Coronary artery (tissue), 2 donors: ENCODE measurements around the gene LY6G5C.

Experiments
- DNase-seq: peaks from one replicate; pipeline ENCODE4 v3.0.0-alpha.2; 2017; ENCODE audit warnings: low spot score
- H3K27ac ChIP-seq, 2 donors: fragments of 200-600 bp; sonication (generic); one replicate each; pipeline ENCODE4 v1.5.1; 2016 to 2019
- H3K4me3 ChIP-seq: fragments of 200-600 bp; sonication (generic); 2 replicates; pipeline ENCODE4 v1.5.1; 2016; ENCODE audit warnings: mild to moderate bottlenecking, moderate library complexity
- CTCF ChIP-seq: fragments of 200-600 bp; sonication (generic); IDR thresholded peaks from one replicate; pipeline ENCODE4 v1.5.1; 2019; ENCODE audit warnings: antibody characterized with exemption

The LY6G5C gene

GRCh38 chr6:31720196-31720770, 39.4 kb upstream of the LY6G5C start:
- DNase-seq = no peak
- Histone ChIP-seq H3K4me3 (no peak overlapping the region), H3K27ac (no peak overlapping the region)
- no peak for TF ChIP-seq CTCF

DNA sequence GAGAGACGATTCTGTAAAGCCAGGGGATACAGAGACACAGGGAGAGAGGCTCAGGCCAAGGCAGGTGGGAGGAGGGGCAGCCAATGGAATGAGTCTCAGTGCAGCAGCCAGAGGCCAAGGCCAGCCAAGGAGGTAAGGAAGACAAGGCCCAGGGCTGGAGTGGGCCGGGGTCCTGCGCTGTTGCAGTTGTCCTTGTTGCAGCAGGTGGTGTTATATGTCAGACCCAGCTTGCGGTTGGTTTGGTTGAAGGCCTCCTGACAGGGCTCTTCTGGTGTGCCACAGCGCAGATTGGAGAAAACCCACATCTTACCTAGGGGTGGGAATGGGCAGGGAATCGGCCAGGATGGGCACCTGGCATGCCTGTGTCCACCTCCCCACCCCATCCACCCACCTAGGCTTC, 38.1 kb upstream of the LY6G5C start:
- no peak for DNase-seq
- Histone ChIP-seq H3K4me3 (no peak overlapping the region), H3K27ac (no peak overlapping the region)
- no peak for TF ChIP-seq CTCF

DNA sequence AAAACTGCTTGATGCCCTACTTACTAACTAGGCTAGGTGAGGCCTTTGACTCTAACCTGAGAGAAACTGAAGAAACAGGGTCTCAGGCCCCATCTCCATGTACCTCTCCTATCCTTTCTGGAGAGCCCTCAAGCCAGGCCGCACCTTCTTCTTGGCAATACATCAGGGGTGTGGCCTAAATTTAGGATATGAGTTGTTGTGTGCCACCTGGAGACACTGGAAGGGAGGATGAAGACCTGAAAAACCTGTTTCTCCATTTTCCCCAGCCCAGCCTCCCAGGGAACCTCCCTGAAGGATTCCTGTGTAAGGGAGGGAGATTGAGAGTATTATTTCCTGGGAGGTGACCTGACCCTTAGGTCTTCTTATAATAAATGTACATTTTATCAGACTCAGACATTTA, 37.4 kb upstream of the LY6G5C start:
- no peak overlapping the region for H3K4me3 ChIP-seq
- no peak for TF ChIP-seq CTCF
- no peak for DNase-seq
- H3K27ac ChIP-seq = no peak overlapping the region

GRCh38 chr6:31717499-31718222, 36.8 kb upstream of the LY6G5C start:
- no peak for DNase-seq
- H3K27ac ChIP-seq = no peak overlapping the region
- TF ChIP-seq CTCF = no peak
- no peak overlapping the region for H3K4me3 ChIP-seq

- no peak for DNase-seq
- TF ChIP-seq CTCF = no peak
- H3K27ac ChIP-seq = no peak within 1 kb of the TSS
- H3K4me3 ChIP-seq = no peak within 1 kb of the TSS
Measured at GRCh38 chr6:31715022-31715958, 34.4 kb upstream of the LY6G5C start, which contains the start of gene LY6G6D. TSS of gene LY6G6D (plus strand) at chr6:31715348. CDS start at chr6:31715356, 8 bp downstream.

DNA sequence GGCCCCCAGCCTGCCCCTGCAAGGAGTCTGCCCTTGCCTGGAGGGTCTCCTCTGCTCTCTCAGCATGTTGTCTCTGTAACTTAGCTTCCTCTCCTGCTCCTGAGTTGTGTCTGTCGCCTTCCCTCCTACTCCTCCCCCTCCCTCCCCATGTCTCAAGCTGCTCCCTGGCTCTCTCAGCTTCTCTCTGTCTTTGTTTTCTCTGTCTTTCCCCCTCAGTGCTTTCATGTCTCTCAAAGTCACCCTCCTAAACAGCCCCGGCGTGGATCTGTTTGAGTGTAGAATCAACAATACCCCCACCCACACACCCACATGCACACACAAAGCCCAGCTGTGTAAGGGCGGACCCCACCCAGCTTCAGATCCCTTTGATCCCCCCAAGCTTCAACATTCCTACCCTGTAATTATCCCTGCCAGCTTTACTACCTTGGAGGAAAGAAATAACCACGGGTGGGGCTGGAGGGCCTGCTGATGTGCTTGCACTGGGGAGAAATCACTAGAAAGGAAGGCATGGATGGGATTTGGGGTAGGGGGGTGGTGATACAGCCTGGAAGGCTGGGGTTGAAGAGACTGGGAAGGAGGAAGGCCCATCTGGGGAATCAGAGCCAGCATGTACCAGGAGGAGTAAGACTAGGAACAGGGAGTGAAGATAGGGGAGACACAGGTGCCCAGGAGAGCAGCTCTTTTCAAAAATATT, 33.3 kb upstream of the LY6G5C start:
- no peak for DNase-seq
- Histone ChIP-seq H3K27ac (no peak overlapping the region), H3K4me3 (no peak overlapping the region)
- TF ChIP-seq CTCF = no peak
